NCI-H1417 (cell line): ENCODE results near the gene LAPTM5.

Experiments
- DNase-seq, 3 experiments: peaks; one replicate each; lab custom pipeline; 2025; lab: John Stamatoyannopoulos, UW

Gene LAPTM5

GRCh38 chr1:30787266-30787665 lies 29.7 kb upstream of the LAPTM5 start:
- no peak for DNase-seq

GRCh38 chr1:30786264-30786991 lies 28.9 kb upstream of the LAPTM5 start:
- no peak for DNase-seq

GRCh38 chr1:30785714-30786113 lies 28.1 kb upstream of the LAPTM5 start:
- DNase-seq = no peak

GRCh38 chr1:30785181-30785580 lies 27.6 kb upstream of the LAPTM5 start:
- DNase-seq = no peak

- no peak for DNase-seq
Observed at GRCh38 chr1:30783256-30783915, 25.8 kb upstream of the LAPTM5 start.

- DNase-seq = peak; percentile 57 to 71 (median 63)
Observed at GRCh38 chr1:30782361-30783255, 25.0 kb upstream of the LAPTM5 start.

- DNase-seq = no peak
Observed at GRCh38 chr1:30781906-30782305, 24.3 kb upstream of the LAPTM5 start.

GRCh38 chr1:30780409-30780808 lies 22.8 kb upstream of the LAPTM5 start:
- no peak for DNase-seq

GRCh38 chr1:30779294-30780071 lies 21.9 kb upstream of the LAPTM5 start:
- peak; percentile 56 to 81 (median 69) for DNase-seq

GRCh38 chr1:30778979-30779293 lies 21.4 kb upstream of the LAPTM5 start:
- no peak for DNase-seq

GRCh38 chr1:30778154-30778978 lies 20.8 kb upstream of the LAPTM5 start:
- peak; percentile 19 to 65 (median 34) for DNase-seq

- DNase-seq = no peak
Observed at GRCh38 chr1:30777904-30778153, 20.3 kb upstream of the LAPTM5 start.

- DNase-seq = no peak
Observed at GRCh38 chr1:30777060-30777903, 19.7 kb upstream of the LAPTM5 start.

- no peak for DNase-seq
Observed at GRCh38 chr1:30776097-30777059, 18.8 kb upstream of the LAPTM5 start.

- DNase-seq = no peak
Observed at GRCh38 chr1:30775433-30775975, 17.9 kb upstream of the LAPTM5 start.

- DNase-seq = no peak
Observed at GRCh38 chr1:30774550-30775432, 17.2 kb upstream of the LAPTM5 start.

- DNase-seq = peak in 1 of 3 experiments; percentile 55
Observed at GRCh38 chr1:30773722-30774358, 16.3 kb upstream of the LAPTM5 start.
